Glomerular visceral epithelial cell (primary cell): ENCODE data around the gene CACNB4.
"Not testable (repeated sequence)": the region's sequence is repeated elsewhere in the genome, so short reads cannot be mapped to it uniquely, and the experiment has no call there.

Experiments used
- DNase-seq: peaks from one replicate; pipeline ENCODE4 v3.0.0-alpha.2; 2016; ENCODE audit errors: extremely low spot score

CACNB4 gene

DNA sequence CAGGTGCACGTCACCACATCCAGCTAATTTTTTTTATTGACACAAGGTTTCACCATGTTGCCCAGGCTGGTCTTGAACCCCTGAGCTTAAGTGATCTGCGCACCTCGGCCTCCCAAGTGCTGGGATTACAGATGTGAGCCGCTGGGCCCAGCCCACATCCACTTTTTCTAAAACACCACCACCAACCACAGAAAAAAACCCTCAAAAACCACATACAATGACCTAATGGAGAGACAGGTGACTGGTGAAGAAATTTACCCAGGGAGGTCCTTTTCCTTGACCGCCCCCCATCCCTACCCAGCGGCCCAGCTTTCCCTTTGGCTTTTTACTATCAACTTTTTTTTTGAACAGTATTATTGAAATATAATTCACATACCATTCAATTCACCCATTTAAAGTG is 47.9 kb downstream of the CACNB4 start:
- DNase-seq = peak; percentile 59

DNA sequence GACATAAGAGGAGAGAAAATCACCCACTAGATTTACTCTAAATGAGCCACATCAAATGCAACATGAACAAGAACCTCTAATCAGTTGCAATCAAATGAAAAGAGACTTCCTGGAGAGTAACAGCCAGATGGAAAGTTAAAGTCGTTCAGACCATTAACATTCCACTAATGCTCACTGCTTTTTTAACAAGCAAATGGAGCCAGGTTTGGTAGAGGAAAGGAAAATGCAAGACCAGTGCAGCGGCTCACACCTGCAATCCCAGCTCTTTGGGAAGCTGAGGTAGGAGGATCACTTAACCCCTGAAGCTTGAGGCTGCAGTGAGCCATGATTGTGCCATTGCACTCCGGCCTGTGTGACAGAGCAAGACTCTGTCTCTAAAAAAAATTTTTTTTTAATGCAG is 48.5 kb downstream of the CACNB4 start:
- DNase-seq = no peak

GRCh38 chr2:152049541-152049940 is 49.3 kb downstream of the CACNB4 start:
- no peak for DNase-seq

GRCh38 chr2:152047824-152048471 is 50.9 kb downstream of the CACNB4 start:
- no peak for DNase-seq

GRCh38 chr2:152046940-152047339 is 51.9 kb downstream of the CACNB4 start:
- no peak for DNase-seq

GRCh38 chr2:152042636-152043615 is 55.9 kb downstream of the CACNB4 start:
- DNase-seq = no peak

DNA sequence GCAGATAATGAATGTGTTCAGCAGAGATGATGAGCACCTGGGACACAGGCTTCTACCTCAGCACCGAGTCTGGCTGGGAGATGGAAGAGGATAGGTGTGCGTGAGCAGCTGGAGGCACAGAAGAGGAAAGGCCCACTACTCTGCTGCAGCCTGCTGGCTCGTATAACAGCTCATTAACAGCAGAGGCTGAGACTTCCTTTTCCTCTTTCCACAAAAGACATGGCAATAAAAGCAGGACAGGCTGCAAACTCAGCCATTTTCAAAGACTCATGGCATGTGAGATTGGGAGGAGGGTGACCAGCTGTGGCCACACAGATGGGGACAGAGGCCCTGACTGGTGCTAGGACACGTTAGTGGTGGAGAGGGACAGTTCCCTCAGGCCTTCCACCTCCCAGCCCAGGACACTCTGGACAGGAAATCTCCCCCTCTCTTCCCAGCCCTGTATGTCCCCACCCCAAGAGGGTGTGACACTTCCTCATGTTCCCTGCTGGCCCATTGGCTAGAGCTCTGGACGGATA is 60.3 kb downstream of the CACNB4 start:
- DNase-seq = no peak

GRCh38 chr2:152037743-152038435 is 61.0 kb downstream of the CACNB4 start:
- DNase-seq = no peak

DNA sequence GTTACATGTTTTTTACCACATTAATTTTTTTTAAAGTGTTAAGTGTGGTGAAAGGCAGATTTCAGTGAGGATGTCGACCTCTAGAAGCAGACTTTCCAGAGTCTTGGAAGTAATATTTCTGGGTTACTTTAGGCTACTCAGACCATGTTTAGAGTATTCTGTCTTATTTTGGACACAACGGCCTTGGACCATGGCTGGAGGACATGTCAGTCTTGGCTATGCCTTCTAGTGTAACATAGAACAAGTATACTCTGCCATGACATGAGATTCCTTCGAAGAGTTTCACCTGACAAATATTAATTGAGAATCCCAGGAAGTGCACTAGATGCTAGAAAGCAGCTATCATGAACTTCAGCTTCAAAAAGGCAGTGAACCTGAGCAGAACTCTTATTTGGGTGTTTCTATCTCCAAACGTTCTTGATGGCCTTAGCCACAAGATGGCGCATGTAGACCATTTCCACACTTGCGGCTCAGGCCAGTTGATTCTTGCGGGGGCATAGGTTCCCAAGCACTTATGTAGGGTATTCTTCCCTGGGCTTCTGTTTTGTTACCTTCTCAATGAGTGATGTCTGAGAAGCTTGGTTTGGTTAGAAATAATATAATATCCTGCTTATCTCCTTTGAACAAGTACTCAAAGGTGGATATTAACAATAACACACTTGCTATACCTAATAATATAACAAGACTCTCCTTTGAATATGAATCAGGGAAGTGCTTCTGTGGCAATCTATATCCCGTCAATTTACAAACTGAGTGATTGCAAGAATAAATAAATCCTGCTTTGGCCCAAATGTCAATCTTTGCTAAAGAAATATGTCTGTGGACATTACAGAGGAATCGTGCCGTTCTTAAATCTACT is 62.0 kb downstream of the CACNB4 start:
- DNase-seq = peak; percentile 73

- DNase-seq = no peak
Measured at GRCh38 chr2:152034257-152034801, 64.5 kb downstream of the CACNB4 start.

- DNase-seq = no peak
Measured at GRCh38 chr2:152033011-152033925, 65.6 kb downstream of the CACNB4 start.

GRCh38 chr2:152031747-152032306 is 67.0 kb downstream of the CACNB4 start:
- DNase-seq = no peak

- DNase-seq = not testable (repeated sequence)
Measured at GRCh38 chr2:152030596-152031328, 68.1 kb downstream of the CACNB4 start.

DNA sequence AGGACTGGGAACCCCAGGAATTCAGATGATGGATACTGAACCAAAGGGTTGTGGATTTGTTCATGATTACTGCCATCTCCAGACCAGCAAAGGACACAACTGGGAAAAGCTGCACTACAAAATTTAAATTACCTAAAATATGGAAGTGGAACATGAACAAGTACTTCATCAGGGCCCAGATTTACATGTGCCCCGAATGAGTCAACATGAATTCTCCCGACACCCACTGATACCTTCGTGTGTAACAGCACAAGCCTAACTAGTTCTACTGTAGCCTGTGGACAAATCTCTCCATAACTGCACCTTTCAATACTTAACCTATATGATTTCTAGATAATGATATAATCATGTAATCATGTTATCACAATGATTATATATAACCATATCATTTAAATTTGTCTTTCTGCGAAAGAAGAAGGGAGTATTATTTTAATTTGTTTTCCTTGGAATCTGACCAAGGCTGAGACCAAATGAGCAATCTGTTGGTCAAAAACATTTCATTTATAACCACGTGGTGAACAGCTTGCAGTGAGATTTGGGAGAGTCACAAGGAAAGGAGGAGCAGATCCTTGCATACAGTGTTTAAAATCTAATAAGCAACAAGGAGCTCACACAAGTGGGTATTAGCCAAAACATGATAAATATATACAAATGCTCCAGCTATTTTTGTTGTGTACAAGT is 70.5 kb downstream of the CACNB4 start:
- no peak for DNase-seq

DNA sequence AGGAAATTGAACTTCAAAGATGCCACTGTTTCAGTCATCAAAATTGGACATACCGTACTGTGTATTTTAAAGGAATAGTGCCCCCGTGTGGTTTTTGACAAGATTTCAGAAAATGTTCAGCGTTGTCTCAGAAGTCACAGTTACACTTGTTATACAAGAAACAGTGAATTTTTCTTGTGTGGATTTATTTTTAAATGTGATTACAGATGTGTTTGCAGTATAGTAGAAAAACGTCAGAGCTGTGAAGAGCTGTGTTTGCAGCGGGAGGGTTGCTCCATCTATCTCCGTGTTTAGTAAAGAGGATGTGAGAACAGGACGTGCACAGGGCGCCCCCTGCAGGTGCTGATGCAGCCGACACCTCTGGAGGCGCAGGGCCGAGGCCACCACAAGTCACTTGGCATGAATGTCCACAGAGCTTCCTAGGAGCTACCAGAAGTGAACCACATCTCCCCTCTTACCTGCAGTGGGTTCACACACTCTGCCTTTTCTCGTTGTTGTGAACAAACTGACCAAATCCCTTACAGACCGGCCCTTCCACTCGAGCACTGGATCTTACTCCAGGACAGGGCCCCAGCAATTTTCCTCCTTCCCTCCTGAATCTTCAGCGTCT is 73.1 kb downstream of the CACNB4 start:
- peak; percentile 81 for DNase-seq

DNA sequence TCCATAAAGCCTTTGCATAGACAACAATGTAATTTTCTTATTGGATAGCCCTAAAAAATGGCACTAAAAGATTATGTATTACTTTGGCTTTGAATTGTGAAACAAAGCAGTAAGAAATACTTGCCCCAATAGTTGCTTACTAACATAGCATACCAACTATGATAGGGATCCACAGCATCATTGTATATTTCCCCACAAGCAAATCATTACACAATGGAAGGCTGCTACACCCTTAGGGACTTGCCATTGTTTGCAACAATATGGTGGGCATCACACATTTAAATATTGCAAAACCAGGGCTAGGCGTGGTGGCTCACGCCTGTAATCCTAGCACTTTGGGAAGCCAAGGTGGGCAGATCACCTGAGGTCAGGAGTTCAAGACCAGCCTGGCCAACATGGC is 74.4 kb downstream of the CACNB4 start:
- DNase-seq = no peak

- DNase-seq = no peak
Measured at GRCh38 chr2:152022090-152022489, 76.8 kb downstream of the CACNB4 start.

GRCh38 chr2:152021001-152021400 is 77.8 kb downstream of the CACNB4 start:
- not testable (repeated sequence) for DNase-seq
